Keratinocyte (primary cell): ENCODE data around the gene DIP2C.

Source experiments
- CTCF ChIP-seq, 3 experiments: IDR thresholded peaks in 1 of 3; conservative IDR thresholded peaks in 1 of 3; optimal IDR thresholded peaks in 1 of 3; 2 replicates in 2 of 3; 3 replicates in 1 of 3; pipeline versions ENCODE3 to v1.5.1; 2011; ENCODE audit warnings: low read length in 3 of 3, mild to moderate bottlenecking in 3 of 3, moderate library complexity in 2 of 3, control low read depth in 1 of 3, inconsistent platforms in 1 of 3; ENCODE audit not compliant: insufficient read depth in 2 of 3; ENCODE audit errors: extremely low read depth in 1 of 3
- EZH2 ChIP-seq: IDR thresholded peaks from one replicate; pipeline ENCODE4 v1.6.1; 2012; ENCODE audit warnings: inconsistent platforms, mild to moderate bottlenecking, low read length, moderate library complexity

DNA sequence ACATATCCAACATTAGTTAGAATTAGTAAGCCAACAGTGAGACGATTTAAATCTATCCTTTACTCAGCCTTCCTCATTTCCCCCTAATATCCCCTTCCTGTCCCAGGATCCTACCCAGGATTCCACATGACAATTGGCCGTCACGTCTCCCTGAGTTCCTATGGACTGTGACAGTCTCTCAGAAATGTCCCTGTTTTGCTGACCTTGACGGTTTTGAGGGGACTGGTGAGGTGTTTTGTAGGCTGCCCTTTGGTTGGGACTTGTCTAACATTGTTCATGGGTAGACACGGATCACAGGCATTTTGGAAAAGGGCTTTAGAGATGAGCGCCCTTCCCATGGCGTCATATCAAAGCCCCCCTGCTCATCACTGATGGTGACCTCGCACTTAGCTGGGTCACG, 391.4 kb downstream of the DIP2C start:
- TF ChIP-seq EZH2, result no peak
- TF ChIP-seq CTCF (optimal IDR thresholded peaks at IDR 0.05 in 1 of 3, IDR thresholded peaks at IDR 0.05 in 1 of 3, conservative IDR thresholded peaks at IDR 0.05 in 1 of 3; ENCODE audit: extremely low read depth in 1 of 3, insufficient read depth in 2 of 3, low read length in 3 of 3), result no peak
